ENCODE data around the gene NR3C2.
A peak's percentile ranks its signal among the peaks of the same experiment; 100 is the strongest.

NR3C2 gene

GRCh38 chr4:148441624-148441985 is 609 bp downstream of the NR3C2 start:
- H3K4me3 ChIP-seq (IDR thresholded peaks at IDR 0.05; ENCODE audit: insufficient read depth, low read depth, low read length) = no peak overlapping the region
- no peaks in the 10 kb centered on the region for H3K36me3 ChIP-seq (ENCODE audit: insufficient read depth)
- no peak overlapping the region for H3K27ac ChIP-seq
- no peak for TF ChIP-seq CTCF (conservative IDR thresholded peaks at IDR 0.05; ENCODE audit: low read depth, low read length)
- H3K4me1 ChIP-seq (ENCODE audit: low read depth, poor library complexity, severe bottlenecking) = peaks cover 10% of the 10 kb centered on the region
- peak overlapping the region; percentile 28; the same call in 1 of the 2 replicates for H3K9ac ChIP-seq
- H3K4me2 ChIP-seq = peak overlapping the region; percentile 80
- H3K79me2 ChIP-seq (ENCODE audit: insufficient read depth, low read depth) = no peaks in the 10 kb centered on the region
- peak overlapping the region; percentile 99 for H2AFZ ChIP-seq (ENCODE audit: low read depth)
- no peaks in the 10 kb centered on the region for H4K20me1 ChIP-seq (ENCODE audit: insufficient read depth)
- peaks cover 14% of the 10 kb centered on the region for H3K27me3 ChIP-seq (ENCODE audit: insufficient read depth, low read depth)

GRCh38 chr4:148438047-148438446 is 4.2 kb downstream of the NR3C2 start:
- H3K79me2 ChIP-seq (ENCODE audit: insufficient read depth, low read depth) = no peaks in the 10 kb centered on the region; the same call in 1 of the 2 replicates
- no peak for TF ChIP-seq CTCF (conservative IDR thresholded peaks at IDR 0.05; ENCODE audit: low read depth, low read length)
- no peak overlapping the region for H3K9ac ChIP-seq
- H3K27me3 ChIP-seq (ENCODE audit: insufficient read depth, low read depth) = no peaks in the 10 kb centered on the region
- H3K36me3 ChIP-seq (ENCODE audit: insufficient read depth) = no peaks in the 10 kb centered on the region
- no peak overlapping the region for H3K4me3 ChIP-seq (IDR thresholded peaks at IDR 0.05; ENCODE audit: insufficient read depth, low read depth, low read length)
- H4K20me1 ChIP-seq (ENCODE audit: insufficient read depth) = no peaks in the 10 kb centered on the region
- peaks cover 38% of the 10 kb centered on the region for H3K4me1 ChIP-seq (ENCODE audit: low read depth, poor library complexity, severe bottlenecking)
- no peak overlapping the region for H2AFZ ChIP-seq (ENCODE audit: low read depth)
- no peak overlapping the region for H3K27ac ChIP-seq
- H3K4me2 ChIP-seq = no peak overlapping the region

DNA sequence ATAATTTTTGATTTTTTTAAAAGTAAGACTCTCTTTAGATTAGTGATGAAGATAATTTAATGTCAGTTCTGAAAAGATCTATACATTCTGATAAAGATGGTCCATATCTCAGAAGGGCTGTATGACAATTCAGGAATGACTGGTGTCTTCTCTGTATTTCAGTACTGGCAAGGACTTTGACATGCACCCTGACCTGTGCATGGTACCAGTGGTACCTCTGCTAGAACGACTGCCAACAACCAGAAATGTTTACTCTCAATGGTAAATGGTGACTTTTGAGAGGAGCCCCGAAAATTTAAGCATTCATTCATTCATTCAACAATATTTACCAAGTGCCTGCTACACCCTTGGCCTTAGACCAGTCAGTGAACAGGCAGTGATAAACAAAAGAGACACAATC is 4.8 kb downstream of the NR3C2 start:
- Histone ChIP-seq H3K4me1 (ENCODE audit: low read depth, poor library complexity, severe bottlenecking) (peaks cover 44% of the 10 kb centered on the region), H3K79me2 (ENCODE audit: insufficient read depth, low read depth) (no peaks in the 10 kb centered on the region; the same call in 1 of the 2 replicates), H4K20me1 (ENCODE audit: insufficient read depth) (no peaks in the 10 kb centered on the region), H2AFZ (ENCODE audit: low read depth) (no peak overlapping the region), H3K27ac (no peak overlapping the region), H3K36me3 (ENCODE audit: insufficient read depth) (no peaks in the 10 kb centered on the region), H3K4me3 (IDR thresholded peaks at IDR 0.05; ENCODE audit: insufficient read depth, low read depth, low read length) (no peak overlapping the region), H3K27me3 (ENCODE audit: insufficient read depth, low read depth) (no peaks in the 10 kb centered on the region), H3K4me2 (no peak overlapping the region), H3K9ac (no peak overlapping the region)
- no peak for TF ChIP-seq CTCF (conservative IDR thresholded peaks at IDR 0.05; ENCODE audit: low read depth, low read length)

DNA sequence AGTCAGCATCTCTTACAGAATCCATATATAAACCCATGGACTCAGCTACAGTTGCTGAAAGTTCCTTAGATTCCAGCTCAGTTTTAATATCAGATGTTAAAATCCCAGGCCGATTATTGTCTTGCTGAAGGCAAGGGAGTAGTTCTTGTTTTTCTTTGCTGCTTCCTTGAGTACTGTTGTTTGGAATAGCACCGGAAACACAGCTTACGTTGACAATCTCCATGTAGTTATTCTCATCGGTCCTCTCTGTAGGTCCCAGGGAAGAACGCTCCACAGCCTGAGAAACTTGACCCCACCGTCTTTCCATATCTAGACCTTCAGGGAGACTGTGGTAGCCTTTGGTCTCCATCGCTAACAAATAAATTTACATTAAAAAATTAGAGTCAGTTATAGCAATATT is 5.7 kb downstream of the NR3C2 start:
- Histone ChIP-seq H3K27me3 (ENCODE audit: insufficient read depth, low read depth) (no peaks in the 10 kb centered on the region), H4K20me1 (ENCODE audit: insufficient read depth) (no peaks in the 10 kb centered on the region), H3K4me3 (IDR thresholded peaks at IDR 0.05; ENCODE audit: insufficient read depth, low read depth, low read length) (no peak overlapping the region), H3K4me2 (no peak overlapping the region), H3K36me3 (ENCODE audit: insufficient read depth) (no peaks in the 10 kb centered on the region), H2AFZ (ENCODE audit: low read depth) (no peak overlapping the region), H3K9ac (no peak overlapping the region), H3K27ac (no peak overlapping the region), H3K79me2 (ENCODE audit: insufficient read depth, low read depth) (no peaks in the 10 kb centered on the region; the same call in 1 of the 2 replicates), H3K4me1 (ENCODE audit: low read depth, poor library complexity, severe bottlenecking) (peaks cover 45% of the 10 kb centered on the region)
- no peak for TF ChIP-seq CTCF (conservative IDR thresholded peaks at IDR 0.05; ENCODE audit: low read depth, low read length)

Data from KMS-11 (cell line).